ENCODE results near the gene SPART.
"Not testable (repeated sequence)": the region's sequence is repeated elsewhere in the genome, so short reads cannot be mapped to it uniquely, and the experiment has no call there.

The SPART gene

DNA sequence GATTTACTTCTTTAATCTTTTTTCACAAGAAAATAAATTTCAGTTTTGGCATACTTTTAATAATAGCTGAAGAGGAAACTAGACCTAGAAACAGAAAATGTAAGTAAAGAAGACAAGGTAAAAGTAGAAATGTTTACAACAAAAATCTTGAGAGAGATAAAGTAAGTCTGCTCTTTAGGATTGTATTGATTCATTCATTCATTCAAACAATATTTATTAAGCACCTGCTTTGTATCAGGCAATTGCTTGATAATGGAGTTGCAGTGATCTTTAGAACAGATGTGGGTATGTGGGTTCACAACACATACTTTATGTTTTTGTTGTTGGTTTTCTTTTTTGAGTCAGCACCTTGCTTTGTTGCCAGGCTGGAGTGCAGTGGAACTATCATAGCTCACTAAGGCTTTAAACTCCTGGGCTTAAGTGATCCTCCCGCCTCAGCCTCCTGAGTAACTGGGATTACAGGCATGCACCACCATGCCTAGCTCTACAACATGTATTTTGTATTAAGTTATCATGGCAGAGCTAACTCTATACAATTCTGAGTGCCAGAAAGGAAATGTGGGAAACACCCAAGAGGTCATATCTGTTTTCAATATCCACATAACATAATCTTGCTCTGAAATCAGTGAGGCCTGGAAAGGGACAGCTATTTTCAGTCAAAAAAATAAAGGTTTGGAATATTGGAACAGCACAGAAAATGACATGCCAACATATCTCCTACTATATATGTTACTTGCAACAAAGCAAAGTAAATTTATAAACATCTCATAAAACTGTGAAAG is 8.8 kb upstream of the SPART start:
- DNase-seq (ENCODE audit: low read depth in 2 of 3, low spot score in 2 of 3) = no peak

DNA sequence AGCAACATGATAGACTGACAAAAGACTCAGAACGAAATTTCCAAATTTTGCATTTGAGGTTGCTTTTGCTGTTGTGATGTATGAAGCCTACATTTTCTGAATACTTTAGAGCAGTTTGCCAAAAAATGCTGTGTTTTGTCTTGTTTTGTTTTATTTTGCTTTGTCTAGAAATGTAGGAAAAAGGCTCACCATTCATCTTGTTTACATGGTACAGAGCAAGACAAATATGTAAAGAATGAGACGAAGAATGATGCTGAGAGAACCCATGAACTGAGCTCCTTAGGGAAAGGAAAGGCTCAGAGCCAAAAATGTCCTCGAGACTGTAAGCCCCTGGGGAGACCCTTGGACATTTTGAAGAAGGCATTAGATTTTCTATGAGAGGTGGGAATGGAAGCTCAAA is 6.8 kb upstream of the SPART start:
- DNase-seq (ENCODE audit: low read depth in 2 of 3, low spot score in 2 of 3) = no peak

DNA sequence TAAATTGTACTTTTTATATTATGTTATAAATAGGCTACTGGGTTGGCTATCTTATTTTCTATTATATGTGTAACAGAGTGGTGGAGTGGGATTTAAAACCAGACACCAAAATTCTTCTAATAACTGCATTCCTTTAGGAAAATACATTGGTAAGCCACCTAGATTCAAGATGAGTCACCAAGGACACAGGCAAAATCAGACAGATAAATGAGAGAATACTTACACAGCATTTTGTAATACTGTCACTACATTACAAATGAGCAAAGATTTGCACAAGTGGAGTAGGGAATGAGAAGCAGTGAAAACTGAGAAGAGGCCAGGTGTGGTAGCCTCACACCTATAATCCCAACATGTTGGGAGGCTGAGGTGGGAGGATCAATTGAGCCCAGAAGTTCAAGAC is 6.2 kb upstream of the SPART start:
- DNase-seq (ENCODE audit: low read depth in 2 of 3, low spot score in 2 of 3) = no peak

DNA sequence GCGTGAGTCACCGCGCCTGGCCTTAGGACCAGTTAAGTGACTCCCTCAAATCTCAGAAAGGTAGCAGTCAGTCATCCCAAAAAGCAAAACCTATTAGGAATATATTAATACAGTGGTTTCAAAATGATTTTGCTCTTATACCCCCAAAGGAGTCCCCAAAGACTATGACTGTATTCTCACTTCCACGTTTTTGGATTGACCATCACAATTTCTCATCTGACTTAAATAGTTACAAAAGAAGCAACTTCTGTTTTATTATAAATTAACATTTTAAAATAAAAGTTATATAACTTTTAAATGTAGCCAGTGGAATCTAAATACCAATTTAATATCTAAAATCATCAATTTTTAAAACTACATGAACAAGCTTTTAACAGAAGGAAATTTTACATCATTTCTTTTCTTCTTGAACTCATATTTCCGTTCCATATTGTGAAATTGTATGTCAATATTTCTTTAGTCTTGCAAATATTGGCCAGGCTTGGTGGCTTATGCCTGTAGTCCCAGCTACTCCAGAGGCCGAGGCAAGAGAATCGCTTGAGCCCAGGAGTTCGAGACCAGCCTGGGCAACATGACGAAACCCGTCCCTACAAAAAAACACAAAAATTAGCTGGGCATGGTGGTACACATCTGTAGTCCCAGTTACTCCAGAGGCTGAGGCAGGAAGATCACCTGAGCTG is 1.5 kb upstream of the SPART start:
- no peak for DNase-seq (ENCODE audit: low read depth in 2 of 3, low spot score in 2 of 3)

DNA sequence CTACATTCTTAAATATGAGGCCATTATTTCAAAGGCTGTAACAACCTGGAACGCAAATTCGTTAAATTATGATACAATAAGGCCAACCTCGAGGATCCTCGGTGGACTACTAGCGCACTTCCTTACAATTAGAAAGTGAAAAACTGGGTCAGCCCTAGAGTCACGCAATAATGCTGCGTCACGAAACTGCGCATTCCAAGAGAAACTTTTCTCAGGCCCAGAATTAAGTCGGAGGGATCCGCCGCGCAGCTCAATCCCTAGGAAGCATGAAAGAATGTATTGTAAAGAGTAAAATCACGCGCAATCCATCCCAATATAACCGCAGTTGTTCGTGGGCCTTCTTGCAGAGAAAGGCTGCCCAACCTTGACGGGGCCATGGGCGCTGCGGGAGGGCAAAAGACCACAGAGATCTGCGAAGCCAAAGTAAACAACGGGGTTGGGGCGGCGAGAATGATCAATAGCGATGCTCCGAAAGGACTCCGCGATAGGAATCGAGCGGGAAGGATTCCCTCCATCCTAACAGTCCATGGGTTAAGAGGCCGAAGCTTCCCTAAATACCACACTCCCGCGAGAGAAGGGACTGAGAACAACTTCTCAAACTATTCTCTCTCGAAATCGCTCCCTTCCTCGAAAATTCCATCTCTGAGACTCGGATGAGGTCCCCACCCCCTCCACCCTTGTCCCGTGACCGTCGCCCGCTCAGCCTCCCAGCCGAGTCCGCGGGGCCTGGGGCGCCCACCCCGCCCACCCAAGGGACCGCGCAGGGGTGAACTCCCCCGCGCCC is 564 bp downstream of the SPART start:
- DNase-seq (ENCODE audit: low read depth in 2 of 3, low spot score in 2 of 3) = no peak

DNA sequence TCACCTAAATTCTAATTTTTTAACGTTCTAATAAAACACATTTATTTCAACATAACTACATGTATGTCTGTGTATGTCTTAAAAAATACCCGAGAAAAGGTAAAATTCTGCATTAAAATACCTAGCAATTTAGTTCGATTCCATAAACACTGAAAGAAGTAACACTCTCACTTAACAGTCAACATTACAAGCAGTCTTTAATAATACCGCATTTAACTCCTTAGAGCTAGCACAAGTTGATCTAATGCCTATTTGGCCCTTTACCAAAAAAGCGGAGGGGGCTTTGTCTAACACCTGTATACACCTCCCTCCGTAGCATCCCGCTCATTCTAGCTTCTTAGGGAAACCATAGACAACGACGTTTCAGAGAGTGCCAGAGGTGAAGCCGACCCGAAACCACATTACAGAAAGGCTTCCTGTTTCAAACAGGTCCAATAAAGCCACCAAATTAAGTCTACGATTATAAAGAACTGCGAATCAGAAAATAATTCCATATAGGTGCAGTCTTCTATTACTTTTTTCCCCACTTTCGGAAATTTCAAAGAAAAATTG is 1.2 kb downstream of the SPART start:
- no peak for DNase-seq (ENCODE audit: low read depth in 2 of 3, low spot score in 2 of 3)

DNA sequence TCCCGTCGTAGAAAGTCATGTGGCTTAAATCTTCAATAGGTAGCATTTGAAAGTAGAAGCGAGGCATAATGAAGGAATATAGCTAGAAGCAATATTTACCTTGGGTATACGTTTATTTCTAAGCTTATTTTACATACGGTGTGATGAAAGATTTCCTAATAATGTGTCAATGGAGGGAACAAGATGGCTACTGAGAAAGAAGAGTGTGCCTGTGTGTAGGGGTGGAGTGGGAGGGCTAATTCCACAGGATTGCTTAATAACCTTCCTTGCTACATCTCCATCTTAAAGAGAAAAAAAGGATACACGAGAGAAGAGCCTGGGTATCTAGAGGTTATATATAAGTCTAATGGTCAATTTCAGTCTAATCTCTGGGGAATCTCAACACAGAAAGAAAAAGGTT is 2.0 kb downstream of the SPART start:
- no peak for DNase-seq (ENCODE audit: low read depth in 2 of 3, low spot score in 2 of 3)

DNA sequence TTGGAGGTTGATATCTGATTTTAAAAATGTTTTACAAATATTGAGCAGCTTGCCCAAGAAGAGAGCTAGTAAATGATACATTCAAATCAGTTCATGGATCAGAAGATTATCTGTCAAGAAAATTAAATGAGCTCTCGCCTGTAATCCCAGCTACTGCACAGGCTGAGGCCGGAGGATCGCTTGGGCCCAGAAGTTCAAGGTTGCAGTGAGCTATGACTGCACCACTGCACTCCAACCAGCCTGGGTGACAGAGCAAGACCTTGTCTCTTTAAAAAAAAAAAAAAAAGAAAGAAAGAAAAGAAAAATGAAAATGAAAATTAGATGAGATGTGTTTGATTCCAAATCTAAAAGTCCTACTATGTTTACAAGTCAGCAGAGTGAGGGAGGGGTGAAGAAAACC is 2.4 kb downstream of the SPART start:
- no peak for DNase-seq (ENCODE audit: low read depth in 2 of 3, low spot score in 2 of 3)

DNA sequence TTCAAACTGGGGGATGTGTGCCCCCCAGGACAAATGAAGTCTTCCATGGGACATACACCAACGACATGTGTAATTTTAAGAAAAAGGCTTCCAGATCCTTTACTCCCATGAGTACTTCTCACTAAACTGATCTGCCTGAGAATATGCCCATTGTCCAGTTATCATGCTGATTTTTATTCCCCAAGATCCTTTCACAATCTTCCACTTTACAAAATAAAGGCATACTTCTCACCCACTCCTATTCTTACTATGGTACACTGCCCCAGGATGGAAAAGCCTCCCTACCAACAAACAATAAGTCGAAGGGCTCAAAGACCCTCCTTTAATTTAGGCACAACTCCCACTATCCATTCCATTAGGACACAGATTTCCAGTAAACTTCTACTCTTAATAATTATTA is 3.5 kb downstream of the SPART start:
- no peak for DNase-seq (ENCODE audit: low read depth in 2 of 3, low spot score in 2 of 3)

DNA sequence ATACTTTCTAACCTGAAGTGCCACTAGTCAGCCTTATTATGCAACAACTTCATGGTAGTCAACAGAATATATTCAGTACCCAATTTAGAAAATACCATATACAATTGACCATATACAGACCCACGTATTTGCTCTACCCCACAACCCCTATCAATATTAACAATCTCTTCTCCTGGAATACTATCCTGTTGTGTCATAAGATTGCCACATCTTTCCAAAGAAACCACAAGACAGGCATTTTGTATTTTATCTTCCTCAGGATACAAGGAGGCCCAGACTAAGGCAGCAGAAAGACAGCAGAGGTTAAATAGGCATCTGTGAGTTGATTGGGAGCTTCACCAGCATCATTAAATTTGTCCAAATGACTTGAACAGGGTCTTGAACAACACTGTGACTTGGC is 4.5 kb downstream of the SPART start:
- no peak for DNase-seq (ENCODE audit: low read depth in 2 of 3, low spot score in 2 of 3)

DNA sequence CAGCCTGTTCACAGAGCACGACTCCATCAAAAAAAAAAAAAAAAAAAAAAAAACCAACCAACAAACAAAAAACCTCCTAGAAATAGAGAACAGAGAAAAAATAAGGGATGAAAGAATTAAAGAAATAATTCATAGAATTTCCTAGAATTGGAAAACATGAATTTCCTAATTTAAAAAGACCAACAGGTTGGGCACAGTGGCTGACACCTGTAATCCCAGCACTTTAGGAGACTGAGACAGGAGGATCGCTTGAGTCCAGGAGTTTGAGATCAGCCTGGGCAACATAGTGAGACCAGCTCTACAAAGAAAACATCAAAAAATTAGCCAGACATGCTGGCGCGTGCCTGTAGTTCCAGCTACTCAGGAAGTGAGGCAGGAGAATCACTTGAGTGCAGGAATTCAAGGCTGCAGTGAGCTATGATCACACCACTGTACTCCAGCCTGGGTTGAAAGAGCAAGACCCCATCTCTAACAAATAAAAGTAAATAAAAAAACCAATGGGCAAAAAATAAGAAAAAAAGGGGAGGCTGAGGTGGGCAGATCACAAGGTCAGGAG is 6.5 kb downstream of the SPART start:
- DNase-seq (ENCODE audit: low read depth in 2 of 3, low spot score in 2 of 3) = no peak

DNA sequence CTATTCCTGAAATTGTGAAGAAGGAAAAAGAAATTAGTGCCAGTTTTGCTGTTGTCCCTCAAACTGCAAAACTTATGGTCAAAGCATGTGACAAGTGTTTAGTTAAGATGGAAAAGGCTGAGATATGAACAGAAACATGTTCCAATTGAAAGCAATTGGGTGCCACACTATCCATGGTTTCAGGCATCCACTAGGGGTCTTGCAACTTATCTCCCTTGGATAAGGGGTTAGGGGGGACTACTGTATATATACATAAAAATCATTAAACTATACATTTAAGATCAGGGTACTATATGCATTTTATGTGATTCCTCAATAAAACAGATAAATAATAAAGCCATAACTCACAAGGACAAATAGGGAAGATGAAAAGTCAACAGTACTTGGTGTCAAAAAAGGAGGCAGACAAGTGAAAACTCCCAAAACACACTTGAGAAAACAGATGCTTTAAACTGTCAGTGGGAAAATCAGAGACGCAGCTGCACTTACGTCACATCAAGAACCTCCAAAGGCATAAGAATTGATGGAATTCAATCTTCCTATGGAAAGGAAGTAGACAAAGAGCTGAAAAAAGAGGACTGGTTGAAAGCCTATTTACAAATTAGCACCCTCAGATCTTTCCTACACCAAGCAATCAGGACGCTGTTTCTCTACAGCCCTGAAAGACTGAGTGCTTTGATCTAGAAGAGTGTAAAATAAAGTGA is 8.1 kb downstream of the SPART start:
- DNase-seq (ENCODE audit: low read depth in 2 of 3, low spot score in 2 of 3) = no peak

DNA sequence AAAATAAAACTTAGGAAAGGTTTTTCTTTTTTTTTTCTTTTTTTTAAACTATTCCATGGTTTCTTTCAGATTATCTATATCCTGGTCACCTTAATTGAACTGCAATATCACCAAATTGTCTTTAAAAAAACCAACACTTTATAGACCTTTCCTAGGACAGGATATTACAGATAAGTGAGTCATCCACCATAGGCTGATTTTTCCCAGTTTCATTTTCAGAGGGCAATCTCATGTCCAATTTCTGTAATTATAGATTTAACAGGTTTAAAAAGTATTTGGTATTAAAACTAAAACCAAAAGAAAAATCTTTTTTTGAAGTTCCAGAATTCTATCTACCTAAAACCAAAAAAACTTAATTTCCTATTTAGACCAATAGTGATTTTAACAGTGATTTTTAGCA is 13.2 kb downstream of the SPART start:
- no peak for DNase-seq (ENCODE audit: low read depth in 2 of 3, low spot score in 2 of 3)

DNA sequence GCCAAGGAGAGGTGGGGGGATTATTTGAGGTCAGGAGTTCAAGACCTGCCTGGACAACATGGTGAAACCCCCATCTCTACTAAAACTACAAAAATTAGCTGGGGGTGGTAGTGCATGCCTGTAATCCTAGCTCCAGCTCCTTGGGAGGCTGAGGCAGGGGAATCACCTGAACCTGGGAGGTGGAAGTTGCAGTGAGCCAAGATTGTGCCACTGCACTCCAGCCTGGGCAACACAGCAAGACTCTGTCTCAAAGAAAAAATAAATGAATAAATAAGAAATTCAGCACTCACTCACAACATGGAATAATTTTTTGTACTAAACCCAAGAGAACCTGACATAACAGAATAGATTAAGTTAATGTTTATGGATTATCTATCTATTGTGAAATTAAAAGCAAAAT is 13.9 kb downstream of the SPART start:
- DNase-seq (ENCODE audit: low read depth in 2 of 3, low spot score in 2 of 3) = not testable (repeated sequence)

DNA sequence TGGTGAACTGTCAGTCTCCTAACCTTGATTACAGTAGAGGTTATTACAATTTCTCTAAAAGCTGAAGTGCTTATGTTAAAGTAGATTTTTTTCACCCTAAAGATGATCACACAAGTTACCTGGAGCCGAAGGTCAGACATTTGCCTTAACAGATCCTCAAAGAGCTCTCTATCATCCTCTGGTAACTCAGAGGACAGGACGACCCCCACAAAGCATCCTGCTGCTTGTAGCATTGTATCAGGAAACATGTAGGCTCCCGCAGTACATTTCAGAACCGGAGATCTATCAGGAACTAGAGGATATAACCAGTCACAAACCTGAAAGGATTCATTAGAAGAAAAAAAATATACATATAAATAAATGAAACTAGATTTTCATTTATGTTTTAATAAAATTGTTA is 14.9 kb downstream of the SPART start:
- DNase-seq (ENCODE audit: low read depth in 2 of 3, low spot score in 2 of 3) = no peak

DNA sequence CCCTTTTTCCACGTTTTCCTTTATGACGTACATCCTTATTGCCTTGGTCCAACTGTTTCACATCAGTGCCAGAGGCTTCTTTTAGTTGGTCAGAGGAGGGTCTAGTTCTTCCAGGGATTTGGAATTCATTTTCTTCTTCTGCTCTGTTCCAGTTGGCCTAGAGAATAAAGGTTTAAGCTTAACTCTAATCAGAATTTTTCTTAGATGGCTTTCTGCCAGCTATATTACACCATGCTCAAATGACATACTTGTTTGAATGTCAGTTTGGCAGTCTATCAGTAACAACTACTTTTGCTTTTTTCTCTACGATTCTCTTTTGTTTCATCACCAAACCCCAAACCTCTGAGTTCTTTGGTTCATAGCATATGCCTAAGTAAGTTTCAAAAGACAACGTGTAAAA is 16.8 kb downstream of the SPART start:
- no peak for DNase-seq (ENCODE audit: low read depth in 2 of 3, low spot score in 2 of 3)

DNA sequence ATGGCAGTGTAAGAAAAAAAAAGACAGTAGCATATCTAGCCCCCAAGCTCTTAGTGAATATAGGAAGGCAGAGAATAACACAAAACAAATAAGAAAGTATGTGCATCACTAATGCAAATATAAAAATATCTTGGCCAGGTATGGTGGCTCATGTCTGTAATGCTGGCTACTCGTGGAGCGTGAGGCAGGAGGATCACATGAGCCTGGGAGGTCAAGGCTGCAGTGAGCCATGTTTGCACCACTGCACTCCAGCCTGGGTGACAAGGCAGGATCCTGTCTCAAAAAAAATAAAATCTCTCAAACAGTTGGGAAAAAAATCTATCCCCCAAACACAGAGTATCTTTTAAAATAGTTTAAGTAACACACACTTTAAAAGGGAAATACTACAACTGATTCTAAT is 17.4 kb downstream of the SPART start:
- DNase-seq (ENCODE audit: low read depth in 2 of 3, low spot score in 2 of 3) = no peak

DNA sequence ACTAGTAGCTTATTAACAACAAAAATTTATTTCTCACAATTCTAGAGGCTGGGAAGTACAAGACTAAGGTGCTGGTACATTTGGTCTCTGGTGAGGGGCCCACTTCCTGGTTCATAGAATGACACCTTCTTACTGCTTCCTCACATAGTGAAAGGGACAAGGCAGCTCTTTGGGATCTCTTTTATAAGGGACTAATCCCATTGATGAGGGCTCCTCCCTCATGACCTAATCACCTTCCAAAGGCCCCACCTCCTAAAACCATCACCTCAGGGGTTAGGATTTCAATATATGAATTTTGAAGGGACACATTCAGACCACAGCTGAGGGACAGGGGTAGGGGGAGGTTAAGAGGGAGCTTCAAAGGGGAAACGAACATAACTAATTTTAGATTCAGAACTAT is 20.3 kb downstream of the SPART start:
- DNase-seq (ENCODE audit: low read depth in 2 of 3, low spot score in 2 of 3) = no peak

DNA sequence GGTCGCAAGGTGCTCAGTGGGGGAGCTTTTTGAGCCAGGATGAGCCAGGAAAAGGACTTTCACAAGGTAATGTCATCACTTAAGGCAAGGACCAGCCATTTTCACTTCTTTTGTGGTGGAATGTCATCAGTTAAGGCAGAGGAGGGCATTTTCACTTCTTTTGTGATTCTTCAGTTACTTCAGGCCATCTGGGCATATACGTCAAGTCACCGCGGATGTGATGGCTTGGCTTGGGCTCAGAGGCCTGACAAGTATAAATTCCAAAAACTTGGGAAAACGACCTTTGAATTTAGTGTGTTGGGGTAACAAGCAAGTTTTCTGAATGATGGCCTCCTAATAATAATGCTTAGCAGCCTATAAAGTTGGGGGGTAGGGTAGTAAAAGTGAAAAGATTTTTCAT is 21.3 kb downstream of the SPART start:
- DNase-seq (ENCODE audit: low read depth in 2 of 3, low spot score in 2 of 3) = not testable (repeated sequence)

DNA sequence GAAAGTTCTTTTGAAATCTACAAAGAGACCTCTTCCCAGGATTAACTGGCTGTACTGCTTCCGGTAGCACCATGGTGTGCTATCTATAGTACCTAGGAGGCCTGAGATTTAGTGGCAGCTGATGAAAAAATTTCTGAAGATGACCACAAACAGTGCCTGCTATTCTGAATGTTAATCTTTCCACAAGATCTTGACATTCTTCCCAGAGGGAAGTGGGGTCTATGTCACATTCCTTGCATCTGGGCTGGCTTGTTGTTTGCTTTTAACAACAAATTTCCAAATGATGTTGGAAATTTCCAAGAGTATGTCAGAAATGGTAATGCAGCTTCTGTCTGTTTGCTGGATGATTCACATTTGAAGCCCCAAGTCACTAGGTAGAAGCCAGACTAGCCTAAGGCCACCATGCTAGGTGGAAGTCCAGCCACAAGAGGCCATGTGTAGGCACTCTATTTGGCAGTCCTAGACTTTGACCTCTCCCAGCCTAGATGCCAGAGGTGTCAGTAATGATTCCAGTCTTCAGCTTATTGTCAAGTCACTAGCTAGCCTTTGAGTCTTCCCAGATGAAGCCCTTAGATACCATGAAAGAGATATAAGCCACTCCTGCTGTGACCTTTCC is 22.1 kb downstream of the SPART start:
- no peak for DNase-seq (ENCODE audit: low read depth in 2 of 3, low spot score in 2 of 3)

DNA sequence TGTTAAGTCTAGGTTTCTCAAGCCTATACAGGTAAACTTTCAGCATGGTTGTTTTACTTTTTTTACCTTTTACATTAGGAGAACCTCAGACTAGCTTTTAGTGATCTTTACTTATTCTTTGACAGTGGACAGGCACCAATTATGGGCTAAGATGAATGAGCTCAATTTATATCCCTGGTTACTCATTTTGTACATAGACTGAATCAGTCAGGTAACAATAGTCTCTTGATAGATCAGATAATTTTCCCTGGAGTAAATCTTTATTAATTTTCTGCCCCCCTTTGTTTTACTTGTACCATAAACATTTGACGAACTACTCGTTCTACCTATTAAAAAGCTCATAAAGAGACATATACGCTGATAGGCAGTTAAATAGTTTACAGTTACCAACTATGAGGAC is 22.8 kb downstream of the SPART start:
- DNase-seq (ENCODE audit: low read depth in 2 of 3, low spot score in 2 of 3) = no peak
